Aorta (tissue), 5 donors: ENCODE measurements around the gene SNIP1. TPM values are rescaled to one million over a fixed set of nuclear protein-coding genes. Genes with fewer than 3 reads are reported as not detected.
"Not testable (repeated sequence)": the region's sequence is repeated elsewhere in the genome, so short reads cannot be mapped to it uniquely, and the experiment has no call there.

Source experiments
- ATAC-seq: fragments of 200-7000 bp; cut with Tn5 transposase; one replicate; pipeline ENCODE4 v1.9.1; 2022; ENCODE audit warnings: moderate library complexity; ENCODE audit not compliant: low FRiP score
- DNase-seq, 2 donors: peaks; one replicate each; pipeline ENCODE4 v3.0.0-alpha.2; 2020
- H3K27ac ChIP-seq, 2 donors: one replicate each; pipeline ENCODE4 v1.5.1; 2013; ENCODE audit warnings: low read length in 2 of 2, mild to moderate bottlenecking in 2 of 2, moderate library complexity in 2 of 2, control low read depth in 1 of 2, inconsistent platforms in 1 of 2, low read depth in 1 of 2
- H3K27me3 ChIP-seq, 2 donors: one replicate each; pipeline ENCODE4 v1.6.1; 2013; ENCODE audit warnings: control low read depth in 1 of 2, low read length in 1 of 2, mild to moderate bottlenecking in 1 of 2, moderate library complexity in 1 of 2; ENCODE audit not compliant: insufficient read depth in 2 of 2, control insufficient read depth in 1 of 2
- H3K36me3 ChIP-seq, 2 donors: one replicate each; pipeline ENCODE4 v1.6.1; 2013; ENCODE audit warnings: control low read depth in 1 of 2, low read length in 1 of 2, mild to moderate bottlenecking in 1 of 2; ENCODE audit not compliant: insufficient read depth in 2 of 2, control insufficient read depth in 1 of 2
- H3K4me1 ChIP-seq, 2 donors: one replicate each; pipeline ENCODE4 v1.6.1; 2013; ENCODE audit warnings: low read length in 2 of 2, control low read depth in 1 of 2, mild to moderate bottlenecking in 1 of 2, moderate library complexity in 1 of 2; ENCODE audit not compliant: insufficient read depth in 2 of 2, control insufficient read depth in 1 of 2
- H3K4me3 ChIP-seq, 2 donors: one replicate each; pipeline ENCODE4 v1.5.1; 2013; ENCODE audit warnings: low read length in 2 of 2, control low read depth in 1 of 2, mild to moderate bottlenecking in 1 of 2
- H3K9me3 ChIP-seq: one replicate; pipeline ENCODE4 v1.6.1; 2013; ENCODE audit warnings: mild to moderate bottlenecking, low read length; ENCODE audit not compliant: control insufficient read depth
- WGBS, 2 donors: extraction: QIAGEN DNeasy Blood & Tissue Kit; methylation state at CpG; one replicate each; pipeline ENCODE4 v1.1.7; 2013; 5-methylcytosine and 5-hydroxymethylcytosine counted together
- intact Hi-C, 2 donors: fragments of 100-400 bp; cut with DNase I; formaldehyde crosslinking; loops; one replicate each; pipeline versions ENCODE4 v1.14.2 to v1.15.0; 2022
- polyA plus RNA-seq, 2 donors: library from polyadenylated mRNA; stranded (reverse); fragments of 200-250 nt; gene quantifications; one replicate each; pipeline ENCODE4 v1.2.3, GENCODE V29; 2013
- total RNA-seq, 2 donors: library from RNA; stranded (reverse); fragmentation: NEBNext Ultra II Directional; extraction: Animal tissue kit (Norgen Biotek cat#: 25700); gene quantifications; one replicate each; pipeline ENCODE4 v1.2.1, GENCODE V29; 2021
- donor health status: healthy with polysubstance abuse.
- donor health status: Bipolar disorder and iron deficiency.
- donor health status: DM: no; HTN: no; CAD: no.
- donor health status: DM: no; HTN: no; CAD: no.
- donor health status: DM: yes; HTN: yes; CAD: no.

SNIP1 gene
- total and polyA plus RNA-seq, 4 donors: 4.8 to 20.3 (median 11.0) TPM

GRCh38 chr1:37529888-37530287 lies 24.2 kb downstream of the SNIP1 start:
- DNase-seq: peak in 1 of 2 donors; percentile 7
- H3K4me3 ChIP-seq, H3K4me1 ChIP-seq, intact Hi-C loops, H3K36me3 ChIP-seq, ATAC-seq, H3K27ac ChIP-seq, H3K27me3 ChIP-seq, H3K9me3 ChIP-seq: not testable (repeated sequence)
- 82 to 96% methylated on average over 1 of the region's 1 CpG for WGBS, 2 donors

- DNase-seq (no peak), ATAC-seq (no peak)
- no peaks in the 10 kb centered on the region for H3K4me1 ChIP-seq
- intact Hi-C loops: no loop called here
- H3K36me3 ChIP-seq: no peaks in the 10 kb centered on the region
- H3K4me3 ChIP-seq: no peak overlapping the region
- H3K9me3 ChIP-seq: no peaks in the 10 kb centered on the region
- no peaks in the 10 kb centered on the region for H3K27me3 ChIP-seq
- H3K27ac ChIP-seq: no peak overlapping the region
Measured at GRCh38 chr1:37519613-37520012, 34.5 kb downstream of the SNIP1 start.

GRCh38 chr1:37518929-37519328 lies 35.2 kb downstream of the SNIP1 start:
- H3K36me3 ChIP-seq, H3K4me1 ChIP-seq, H3K27ac ChIP-seq, H3K27me3 ChIP-seq, DNase-seq, ATAC-seq, H3K9me3 ChIP-seq, H3K4me3 ChIP-seq, intact Hi-C loops: not testable (repeated sequence)
- 64 to 68% methylated on average over 15 of the region's 15 CpGs for WGBS, 2 donors

- H3K4me1 ChIP-seq, H3K27me3 ChIP-seq, H3K9me3 ChIP-seq, H3K4me3 ChIP-seq, intact Hi-C loops, H3K27ac ChIP-seq, DNase-seq, ATAC-seq, H3K36me3 ChIP-seq: not testable (repeated sequence)
- 94 to 95% methylated on average over 9 to 30 of the region's 31 CpGs for WGBS, 2 donors
Measured at GRCh38 chr1:37518241-37518640, 35.9 kb downstream of the SNIP1 start.

GRCh38 chr1:37517569-37517968 lies 36.5 kb downstream of the SNIP1 start:
- H3K27me3 ChIP-seq: no peaks in the 10 kb centered on the region
- no peaks in the 10 kb centered on the region for H3K9me3 ChIP-seq
- no peak for ATAC-seq
- no peak overlapping the region for H3K4me3 ChIP-seq
- no peak for DNase-seq
- no peaks in the 10 kb centered on the region for H3K4me1 ChIP-seq
- no peak overlapping the region for H3K27ac ChIP-seq
- intact Hi-C loops: no loop called here
- no peaks in the 10 kb centered on the region for H3K36me3 ChIP-seq
- 79 to 80% methylated on average over 1 of the region's 1 CpG for WGBS, 2 donors

GRCh38 chr1:37515185-37516034 lies 38.7 kb downstream of the SNIP1 start:
- peak overlapping the region; percentile 81 to 86 for H3K4me3 ChIP-seq
- no peaks in the 10 kb centered on the region for H3K4me1 ChIP-seq
- no peak for DNase-seq
- no peaks in the 10 kb centered on the region for H3K36me3 ChIP-seq
- intact Hi-C loops: no loop called here
- 58 to 66% methylated on average over 18 of the region's 18 CpGs for WGBS, 2 donors
- peak overlapping the region in 1 of 2 donors; percentile 98 for H3K27ac ChIP-seq
- no peaks in the 10 kb centered on the region for H3K9me3 ChIP-seq
- H3K27me3 ChIP-seq: no peaks in the 10 kb centered on the region
- ATAC-seq: no peak

GRCh38 chr1:37514350-37515184 lies 39.5 kb downstream of the SNIP1 start, which contains the start of gene MEAF6:
Gene MEAF6, minus strand, starts transcription at chr1:37514766. Its CDS starts 20 bp downstream, at chr1:37514746.
- DNase-seq: peak; percentile 86 to 95
- H3K4me3 ChIP-seq: peak within 1 kb of the TSS; percentile 84 to 86
- intact Hi-C loops: loop anchor here in 1 of 2 donors (5.0 kb wide), 1 partner anchor 83 kb away; the partner anchor contains the start of gene GNL2
- ATAC-seq: peak; percentile 100
- H3K9me3 ChIP-seq: no peaks in the 10 kb centered on the region
- H3K27me3 ChIP-seq: no peaks in the 10 kb centered on the region
- no peaks in the 10 kb centered on the region for H3K36me3 ChIP-seq
- H3K4me1 ChIP-seq: no peaks in the 10 kb centered on the region
- H3K27ac ChIP-seq: peak within 1 kb of the TSS in 1 of 2 donors; percentile 98
- WGBS, 2 donors: 1% methylated on average over 85 to 100 of the region's 100 CpGs

- Histone ChIP-seq H3K4me3 (peak overlapping the region; percentile 84 to 86), H3K36me3 (peaks cover 0 to 1% of the 10 kb centered on the region in 2 donors), H3K27me3 (no peaks in the 10 kb centered on the region), H3K9me3 (no peaks in the 10 kb centered on the region), H3K27ac (no peak overlapping the region), H3K4me1 (no peaks in the 10 kb centered on the region)
- 2 to 3% methylated on average over 26 of the region's 26 CpGs for WGBS, 2 donors
- DNase-seq: no peak
- ATAC-seq: peak; percentile 30
- intact Hi-C loops: loop anchor here in 1 of 2 donors (5.0 kb wide), 1 partner anchor 83 kb away; the partner anchor contains the start of gene GNL2
Measured at GRCh38 chr1:37513795-37514349, 40.2 kb downstream of the SNIP1 start.
